HEK293 (cell line): ENCODE results near the gene NFIC.

Source experiments
- CTCF ChIA-PET: fragments of 350-600 bp; formaldehyde crosslinking; extraction: SDS; loops from one replicate; lab custom pipeline; 2021; ENCODE audit warnings: antibody characterized with exemption; lab: Yijun Ruan, JAX
- POLR2A ChIA-PET: fragments of 300-600 bp; formaldehyde crosslinking; extraction: SDS; loops from one replicate; lab custom pipeline; 2020; ENCODE audit warnings: antibody characterized with exemption, inconsistent platforms; lab: Yijun Ruan, JAX
- H3K27ac ChIP-seq: fragments of 200-500 bp; sonication (Bioruptor generic); 2 replicates; pipeline ENCODE4 v1.5.1; 2014; ENCODE audit warnings: low read depth, low read length, control low read depth, inconsistent platforms; ENCODE audit errors: extremely low read depth
- H3K36me3 ChIP-seq, 2 experiments: fragments of 200-500 bp in 1 of 2; sonication (Bioruptor generic) in 1 of 2; 1 replicate in 1 of 2; 2 replicates in 1 of 2; pipeline ENCODE4 v1.5.1; 2014 to 2017; ENCODE audit warnings: inconsistent platforms in 2 of 2, low read length in 2 of 2; ENCODE audit not compliant: control insufficient read depth in 2 of 2, insufficient read depth in 1 of 2
- H3K4me1 ChIP-seq: fragments of 200-500 bp; sonication (Bioruptor generic); 2 replicates; pipeline ENCODE4 v1.5.1; 2014; ENCODE audit warnings: mild to moderate bottlenecking, low read length, inconsistent platforms; ENCODE audit not compliant: control insufficient read depth, insufficient read depth
- H3K4me3 ChIP-seq: 2 replicates; pipeline ENCODE4 v1.5.1; 2011; ENCODE audit warnings: low read depth, mild to moderate bottlenecking, control low read depth, low read length, moderate library complexity
- H3K9me3 ChIP-seq: fragments of 200-500 bp; sonication (Bioruptor generic); 2 replicates; pipeline ENCODE4 v1.5.1; 2014; ENCODE audit warnings: low read depth, low read length, inconsistent platforms; ENCODE audit not compliant: control insufficient read depth, insufficient read depth
- MZF1 ChIP-seq: fragments of 450-650 bp; formaldehyde crosslinking; IDR thresholded peaks from 2 replicates; pipeline ENCODE4 v1.5.1; 2017; ENCODE audit warnings: missing biosample characterization, missing genetic modification characterization, borderline replicate concordance
- ZBTB49 ChIP-seq: fragments of 450-650 bp; formaldehyde crosslinking; IDR thresholded peaks from 2 replicates; pipeline ENCODE4 v1.5.1; 2016; ENCODE audit warnings: missing biosample characterization, missing genetic modification characterization, low read depth
- ZBTB6 ChIP-seq: fragments of 450-650 bp; formaldehyde crosslinking; IDR thresholded peaks from 2 replicates; pipeline ENCODE4 v1.5.1; 2017; ENCODE audit warnings: missing biosample characterization, missing genetic modification characterization
- ZBTB7A ChIP-seq: fragments of 450-650 bp; formaldehyde crosslinking; IDR thresholded peaks from 2 replicates; pipeline ENCODE4 v1.5.1; 2016; ENCODE audit warnings: low read depth, missing biosample characterization, missing genetic modification characterization
- ZNF341 ChIP-seq: fragments of 450-650 bp; formaldehyde crosslinking; IDR thresholded peaks from 2 replicates; pipeline ENCODE4; 2016; ENCODE audit warnings: low read depth, missing biosample characterization, missing genetic modification characterization
- ZNF350 ChIP-seq: fragments of 450-650 bp; formaldehyde crosslinking; IDR thresholded peaks from 2 replicates; pipeline ENCODE4 v1.5.0; 2017; ENCODE audit warnings: missing biosample characterization, mild to moderate bottlenecking, missing genetic modification characterization
- ZNF501 ChIP-seq: fragments of 450-650 bp; formaldehyde crosslinking; IDR thresholded peaks from 2 replicates; pipeline ENCODE4 v1.5.1; 2016; ENCODE audit warnings: missing biosample characterization, missing genetic modification characterization
- ZNF510 ChIP-seq: fragments of 450-650 bp; formaldehyde crosslinking; IDR thresholded peaks from 2 replicates; pipeline ENCODE4 v1.5.1; 2018; ENCODE audit warnings: mild to moderate bottlenecking, missing genetic modification characterization, missing biosample characterization; ENCODE audit not compliant: insufficient replicate concordance
- ZNF658 ChIP-seq: fragments of 450-650 bp; formaldehyde crosslinking; IDR thresholded peaks from 2 replicates; pipeline ENCODE4; 2016; ENCODE audit warnings: missing biosample characterization, missing genetic modification characterization
- ZNF677 ChIP-seq: fragments of 450-650 bp; IDR thresholded peaks from 2 replicates; pipeline ENCODE4 v1.5.0; 2018; ENCODE audit warnings: missing biosample characterization, mild to moderate bottlenecking, missing genetic modification characterization, moderate library complexity
- ZNF76 ChIP-seq: fragments of 450-650 bp; formaldehyde crosslinking; IDR thresholded peaks from 2 replicates; pipeline ENCODE4; 2016; ENCODE audit warnings: low read depth, missing biosample characterization, missing genetic modification characterization, borderline replicate concordance
- TF ChIP-seq, protein P1 (sequence below): fragments of 450-650 bp; formaldehyde crosslinking; IDR thresholded peaks from 2 replicates; pipeline ENCODE4 v1.5.1; 2016; ENCODE audit warnings: missing biosample characterization, missing genetic modification characterization

NFIC gene

DNA sequence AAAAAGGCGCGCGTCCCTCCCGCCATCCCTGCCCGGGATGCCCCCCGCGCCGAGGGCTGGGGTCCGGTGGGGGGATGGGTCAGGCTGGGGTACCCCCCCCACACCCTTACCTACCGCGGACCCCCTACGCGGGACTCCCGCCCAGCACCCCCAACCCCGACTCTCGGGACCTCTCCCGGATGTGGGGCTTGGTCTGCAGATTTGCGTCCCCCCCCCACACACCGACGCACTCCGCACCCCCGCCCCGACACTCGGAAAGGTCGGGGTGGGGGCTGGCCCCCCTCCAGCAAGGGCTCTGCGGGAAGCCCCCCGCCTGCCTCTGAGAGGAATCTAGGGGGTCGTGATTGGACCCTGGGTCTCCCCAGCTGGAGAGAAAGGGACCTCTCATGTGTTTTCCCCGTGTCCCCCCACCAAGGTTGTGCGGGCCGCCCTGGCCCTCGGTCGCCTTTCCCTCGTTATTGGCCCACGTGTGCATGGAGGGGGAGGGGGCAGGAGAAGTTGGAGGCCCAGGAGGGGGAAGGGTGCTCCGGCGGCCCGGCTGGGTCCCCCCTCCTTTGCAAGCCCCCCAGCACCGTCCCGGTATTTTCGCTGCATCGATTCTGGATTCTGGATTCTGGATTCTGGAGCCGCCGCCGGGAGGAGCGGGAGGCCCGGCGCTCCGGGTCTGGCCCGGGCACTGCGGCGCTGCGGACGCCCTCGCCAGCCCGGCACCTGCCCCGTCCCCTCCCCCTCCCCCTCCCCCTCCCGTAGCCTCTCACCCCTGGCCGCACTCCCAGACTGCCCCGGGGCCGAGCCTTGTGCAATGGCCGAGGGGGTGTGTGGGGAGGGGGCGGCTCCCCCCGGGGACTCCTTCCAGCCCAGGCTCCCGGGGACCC lies 607 bp downstream of the NFIC start (continued):
- TF ChIP-seq ZNF341 (tag by site-specific recombination) (0 out of 2 replicates have a peak, but pooled peaks have one; percentile 19), ZNF501 (tag by site-specific recombination) (no peak)

DNA sequence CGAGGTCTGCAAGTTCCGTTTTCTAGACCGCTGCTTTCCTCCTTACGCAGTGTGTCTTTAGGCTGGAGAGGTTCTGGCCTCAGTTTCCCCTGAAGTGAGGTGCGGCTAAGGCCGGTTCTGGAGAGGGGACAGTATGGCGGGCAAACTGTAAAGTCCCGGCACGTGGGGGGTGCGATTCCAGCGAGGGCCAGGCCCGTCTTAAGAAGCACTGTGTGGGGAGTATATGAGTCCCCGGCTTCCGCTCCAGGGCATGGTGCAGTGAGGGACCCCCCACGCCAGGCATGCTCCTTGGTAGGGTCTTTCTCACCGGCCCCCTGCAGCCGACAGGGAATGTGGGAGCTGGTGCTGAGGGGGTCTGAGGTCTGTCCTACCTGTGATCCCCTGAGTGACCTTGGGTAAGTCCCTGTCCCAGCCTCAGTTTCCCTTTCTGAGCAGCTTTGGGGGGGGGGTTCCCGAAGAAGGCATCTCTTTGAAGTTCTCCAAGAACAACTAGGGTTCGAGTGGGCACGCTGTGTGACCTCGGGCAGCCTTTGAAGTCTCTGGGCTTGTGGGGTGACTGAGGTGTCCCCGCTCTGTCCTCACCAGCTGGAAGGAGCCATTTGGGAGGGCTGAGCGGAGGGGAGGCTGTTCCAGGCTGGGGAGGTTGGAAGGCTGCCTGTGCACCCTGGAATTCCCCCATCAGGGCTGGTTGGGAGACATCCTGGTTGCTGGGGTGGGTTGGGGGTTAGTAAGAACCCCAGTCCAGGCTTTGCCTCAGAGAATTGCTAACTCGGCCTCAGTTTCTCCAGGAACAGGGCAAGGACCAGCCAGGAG lies 1.5 kb downstream of the NFIC start:
- CTCF ChIA-PET = no interaction called here
- peak overlapping the region; percentile 54; the same call in 1 of the 2 replicates for H3K4me3 ChIP-seq
- POLR2A ChIA-PET = interaction anchor here (0.6 kb wide), 1 partner anchor 9 kb away, joined by 4 read pairs; no protein-coding TSS in a partner anchor

GRCh38 chr19:3368441-3368795 lies 2.0 kb downstream of the NFIC start:
- POLR2A ChIA-PET = no interaction called here
- H3K36me3 ChIP-seq = peaks cover 0 to 3% of the 10 kb centered on the region in 2 experiments; a peak in 1 of 3 replicates
- no peaks in the 10 kb centered on the region for H3K9me3 ChIP-seq
- TF ChIP-seq ZBTB6 (tag by site-specific recombination) (no peak), MZF1 (no peak), ZNF658 (tag by site-specific recombination) (no peak), ZNF677 (tag by site-specific recombination) (no peak), ZNF350 (tag by site-specific recombination) (no peak), ZBTB49 (tag by site-specific recombination) (no peak)
- no peak overlapping the region for H3K27ac ChIP-seq
- no peaks in the 10 kb centered on the region; the same call in 1 of the 2 replicates for H3K4me1 ChIP-seq
- CTCF ChIA-PET = no interaction called here
- H3K4me3 ChIP-seq = no peak overlapping the region

More for the DNA sequence above, 1.5 kb downstream of the NFIC start:
- Histone ChIP-seq H3K36me3 (peaks cover 0 to 3% of the 10 kb centered on the region in 2 experiments; a peak in 1 of 3 replicates), H3K9me3 (no peaks in the 10 kb centered on the region), H3K4me1 (no peaks in the 10 kb centered on the region; the same call in 1 of the 2 replicates), H3K27ac (no peak overlapping the region)
- TF ChIP-seq, protein P1, sequence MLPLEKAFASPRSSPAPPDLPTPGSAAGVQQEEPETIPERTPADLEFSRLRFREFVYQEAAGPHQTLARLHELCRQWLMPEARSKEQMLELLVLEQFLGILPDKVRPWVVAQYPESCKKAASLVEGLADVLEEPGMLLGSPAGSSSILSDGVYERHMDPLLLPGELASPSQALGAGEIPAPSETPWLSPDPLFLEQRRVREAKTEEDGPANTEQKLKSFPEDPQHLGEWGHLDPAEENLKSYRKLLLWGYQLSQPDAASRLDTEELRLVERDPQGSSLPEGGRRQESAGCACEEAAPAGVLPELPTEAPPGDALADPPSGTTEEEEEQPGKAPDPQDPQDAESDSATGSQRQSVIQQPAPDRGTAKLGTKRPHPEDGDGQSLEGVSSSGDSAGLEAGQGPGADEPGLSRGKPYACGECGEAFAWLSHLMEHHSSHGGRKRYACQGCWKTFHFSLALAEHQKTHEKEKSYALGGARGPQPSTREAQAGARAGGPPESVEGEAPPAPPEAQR (tag by site-specific recombination) = no peak
- TF ChIP-seq ZNF341 (tag by site-specific recombination) (peak; percentile 84), ZNF76 (tag by site-specific recombination) (peak; percentile 8; the same call in 1 of the 2 replicates), ZNF510 (tag by site-specific recombination) (no peak), ZBTB7A (tag by site-specific recombination) (0 out of 2 replicates have a peak, but pooled peaks have one; percentile 18)
